HL-60/S4 treated with phorbol 12-myristate 13-acetate at 8.2 ng/mL for 4 days and 3 days (cell line): Measurements from ENCODE around the gene SLC9A9.

Experiments used
- in situ Hi-C: fragments of 300-500 bp; cut with MboI; formaldehyde crosslinking; loops from 2 replicates; pipeline ENCODE4 v1.15.0; 2022; ENCODE audit warnings: low sequenced_read_pairs

The SLC9A9 gene

DNA sequence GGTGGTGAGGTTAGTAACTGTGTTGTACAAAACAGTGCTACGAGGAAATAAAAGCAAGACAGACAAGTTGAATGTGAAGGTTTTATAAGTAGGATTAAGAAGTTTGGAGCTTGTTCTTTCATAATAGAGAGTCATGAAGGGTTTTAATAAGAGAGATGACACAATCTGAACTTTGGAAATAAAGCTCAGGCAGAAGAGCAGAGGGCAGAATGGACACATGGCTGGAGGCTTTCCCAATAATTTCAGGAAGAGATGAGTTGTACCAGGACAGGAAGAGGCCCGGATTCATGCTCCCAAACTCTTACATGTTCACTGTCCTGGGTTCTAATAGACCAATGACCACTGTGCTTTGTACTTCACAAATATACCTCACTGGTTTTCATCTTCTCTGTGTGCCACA is 194.8 kb downstream of the SLC9A9 start:
- in situ Hi-C loops = no loop called here

DNA sequence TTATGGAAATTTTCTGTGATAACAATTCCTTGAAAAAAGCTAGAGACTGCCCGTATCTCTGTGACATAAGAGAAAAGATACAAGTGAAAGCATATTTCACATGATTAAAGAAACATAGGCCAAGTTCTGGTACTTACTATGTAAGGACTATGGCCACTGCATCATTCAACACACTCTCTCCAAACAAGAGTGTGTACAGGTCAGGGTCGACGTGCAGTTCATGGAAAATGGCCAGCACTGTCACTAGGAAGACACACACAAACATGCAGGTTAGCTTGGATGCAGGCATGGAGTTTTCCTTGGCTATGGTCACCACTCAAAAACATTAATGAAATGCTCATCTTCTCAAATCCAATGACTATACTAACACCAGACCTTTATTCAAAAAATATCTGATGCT is 196.2 kb downstream of the SLC9A9 start:
- in situ Hi-C loops = no loop called here

DNA sequence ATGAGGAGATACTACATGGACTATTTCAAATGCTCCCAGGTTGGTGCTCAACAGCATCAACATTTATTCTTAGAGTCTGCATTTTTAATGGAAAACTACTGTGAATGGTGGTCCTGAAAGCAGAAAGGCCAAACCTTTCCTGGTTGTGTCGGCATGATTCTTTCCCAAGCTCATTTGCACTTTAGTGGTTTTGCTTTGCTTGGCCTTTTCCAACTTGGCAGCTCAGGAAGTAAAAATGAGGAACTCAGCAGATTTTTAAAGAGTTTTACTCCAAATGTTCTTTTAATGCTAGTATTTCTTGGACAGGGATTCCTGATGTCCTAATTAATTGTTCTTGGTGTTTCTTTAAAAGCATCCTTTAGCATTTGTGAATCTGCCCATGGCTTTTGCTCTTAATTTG is 197.4 kb downstream of the SLC9A9 start:
- in situ Hi-C loops = no loop called here

DNA sequence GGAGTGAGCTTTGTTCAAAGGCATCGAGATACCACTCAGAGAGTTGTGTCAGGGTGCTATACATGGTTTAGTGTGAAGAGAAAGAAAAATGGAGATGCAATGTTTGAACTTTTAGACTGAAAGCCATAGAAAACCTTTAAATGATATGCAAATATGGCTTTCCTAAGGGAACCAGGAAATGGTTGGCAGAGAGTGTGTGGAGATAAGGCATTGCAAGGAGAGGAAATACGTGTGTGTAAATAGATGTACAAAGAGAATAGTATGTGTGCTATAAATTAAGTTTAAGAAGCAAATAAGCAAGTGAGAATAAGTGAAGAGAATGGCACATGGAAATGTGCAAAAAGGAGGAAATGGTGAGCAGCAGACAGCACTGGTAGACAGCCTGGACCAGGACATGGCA is 198.1 kb downstream of the SLC9A9 start:
- in situ Hi-C loops = no loop called here

DNA sequence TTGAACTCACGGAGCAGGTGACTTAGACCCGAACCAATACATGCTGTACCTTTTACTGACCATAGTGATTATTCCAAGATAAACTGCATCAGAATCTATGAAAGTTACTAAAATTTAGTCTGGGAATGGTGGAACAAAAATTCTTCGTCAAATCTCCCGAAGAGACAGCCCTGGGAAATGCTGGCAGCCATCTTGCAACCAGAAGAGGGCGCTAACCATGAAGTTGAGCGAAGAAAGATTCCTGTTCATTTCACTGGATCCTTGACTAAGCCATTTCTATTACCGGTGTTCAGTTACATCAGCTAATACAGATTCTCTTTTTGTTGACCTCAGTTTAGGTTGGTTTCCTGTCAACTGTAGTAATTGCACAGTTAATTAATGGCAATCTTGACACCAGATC is 199.6 kb downstream of the SLC9A9 start:
- in situ Hi-C loops = no loop called here

DNA sequence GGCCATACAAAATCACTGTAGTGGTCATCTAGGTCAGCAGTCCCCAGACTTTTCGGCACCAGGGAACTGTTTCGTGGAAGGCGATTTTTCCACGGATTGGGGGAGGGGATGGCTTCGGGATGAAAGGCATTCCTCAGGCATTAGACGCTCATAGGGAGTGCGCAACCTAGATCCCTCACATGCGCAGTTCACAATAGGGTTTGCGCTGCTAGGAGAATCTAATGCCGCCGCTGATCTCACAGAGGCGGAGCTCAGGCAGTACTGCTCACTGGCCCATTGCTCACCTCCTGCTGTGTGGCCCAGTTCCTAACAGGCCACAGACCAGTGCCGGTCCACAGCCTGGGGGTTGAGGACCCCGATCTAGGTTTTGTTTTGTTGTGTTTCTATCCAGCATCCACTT is 200.1 kb downstream of the SLC9A9 start:
- in situ Hi-C loops = no loop called here

DNA sequence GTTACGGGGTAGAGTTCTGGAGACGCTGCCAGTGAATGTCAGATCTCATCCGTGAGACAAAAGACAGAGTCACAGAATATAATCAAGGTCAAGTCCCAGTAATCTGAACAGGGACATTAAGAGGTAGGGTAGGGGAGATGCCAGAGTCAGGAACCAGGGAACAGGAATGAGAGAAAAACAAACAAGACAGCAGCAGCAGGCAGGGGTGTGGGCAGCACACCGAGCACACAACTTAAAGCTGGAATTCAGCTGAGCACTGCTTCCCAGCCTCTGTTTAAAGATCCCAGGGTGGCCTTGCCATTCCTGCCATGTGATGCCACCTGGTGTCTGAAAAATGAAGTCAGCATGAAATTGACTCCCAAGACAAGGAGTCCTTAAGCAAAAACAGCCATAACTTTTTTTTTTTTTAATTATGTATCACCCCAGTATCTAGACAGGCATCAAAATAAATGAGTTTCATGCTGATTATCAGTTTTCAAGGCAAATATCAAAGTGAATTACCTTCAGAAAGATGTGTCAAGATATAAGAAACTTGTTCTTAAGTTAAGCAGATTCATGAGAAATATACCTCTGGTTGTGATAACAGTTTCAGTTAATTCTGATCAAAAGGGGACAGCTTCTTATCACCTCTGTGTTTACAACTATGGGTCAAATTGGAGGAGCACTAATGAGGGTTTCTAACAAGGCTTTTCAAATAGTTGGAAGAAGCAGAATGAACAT is 203.7 kb downstream of the SLC9A9 start:
- in situ Hi-C loops = no loop called here

DNA sequence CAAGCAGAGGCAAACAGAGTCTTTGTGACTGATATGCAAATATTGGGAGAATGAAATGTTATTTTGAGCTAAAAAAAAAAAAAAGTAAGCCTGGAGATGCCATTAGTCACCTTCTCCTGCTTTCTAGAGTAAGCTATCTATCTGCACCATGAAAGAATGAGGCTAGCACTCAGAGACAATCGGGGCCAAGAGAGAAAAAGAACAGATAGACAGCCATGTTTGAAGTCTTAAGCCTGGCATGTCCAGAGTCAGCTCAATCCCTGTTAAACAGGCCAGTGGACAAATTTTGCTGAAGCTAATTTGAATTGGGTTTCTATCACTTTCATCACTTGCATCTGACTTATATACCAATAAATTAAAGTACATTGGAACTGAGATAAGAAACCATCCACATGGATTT is 204.4 kb downstream of the SLC9A9 start:
- in situ Hi-C loops = no loop called here

DNA sequence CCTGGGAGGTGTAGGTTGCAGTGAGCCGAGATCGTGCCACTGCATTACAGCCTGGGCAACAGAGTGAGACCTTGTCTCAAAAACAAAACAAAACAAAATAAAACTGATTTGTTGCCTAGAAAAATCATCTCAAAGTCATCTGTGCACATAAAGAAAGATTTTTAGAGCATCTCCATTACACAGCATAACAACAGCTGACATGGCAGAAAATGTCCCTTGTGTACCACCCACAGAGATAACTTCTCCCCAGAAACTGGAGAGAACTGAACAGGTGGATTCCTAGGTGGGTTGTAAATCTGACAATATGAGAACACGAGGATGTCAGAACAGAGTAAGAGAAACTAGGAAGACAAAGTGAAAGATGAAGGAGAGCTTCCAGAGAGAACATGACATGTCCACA is 207.5 kb downstream of the SLC9A9 start:
- in situ Hi-C loops = no loop called here

DNA sequence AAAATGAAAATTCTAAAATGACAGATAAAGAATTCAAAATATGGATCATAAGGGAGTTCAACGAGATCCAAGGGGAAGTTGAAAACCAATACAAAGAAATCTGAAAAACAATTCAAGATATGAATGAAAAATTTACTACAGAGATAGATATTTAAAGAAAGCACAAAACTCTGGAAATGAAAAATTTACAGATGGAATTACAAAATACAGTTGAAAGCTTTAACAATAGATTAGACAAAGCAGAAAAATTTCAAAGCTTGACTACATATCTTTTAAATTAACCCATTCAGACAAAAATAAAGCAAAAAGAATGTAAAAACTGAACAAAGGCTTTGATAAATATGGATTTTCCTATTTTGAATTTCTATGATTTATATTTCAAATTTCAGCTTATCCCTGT is 211.1 kb downstream of the SLC9A9 start:
- in situ Hi-C loops = no loop called here

DNA sequence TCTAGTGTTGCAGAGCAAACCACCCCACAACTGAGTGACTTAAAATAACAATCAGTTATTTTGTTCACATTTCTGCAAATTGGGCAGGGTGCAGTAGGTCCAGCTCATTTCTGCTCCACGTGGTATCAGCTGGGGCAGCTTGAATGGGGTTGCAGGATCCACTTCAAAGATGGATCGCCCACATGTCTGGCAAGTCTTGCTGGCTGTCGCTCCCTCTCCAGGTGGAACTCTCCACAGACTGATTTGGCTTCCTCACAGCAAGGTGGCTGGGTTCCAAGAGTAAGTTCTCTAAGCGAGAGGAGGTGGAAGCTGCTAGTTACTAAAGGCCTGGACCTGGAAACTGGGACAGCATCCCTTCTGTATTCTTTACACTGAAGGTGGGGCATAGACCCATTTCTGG is 213.3 kb downstream of the SLC9A9 start:
- in situ Hi-C loops = no loop called here

DNA sequence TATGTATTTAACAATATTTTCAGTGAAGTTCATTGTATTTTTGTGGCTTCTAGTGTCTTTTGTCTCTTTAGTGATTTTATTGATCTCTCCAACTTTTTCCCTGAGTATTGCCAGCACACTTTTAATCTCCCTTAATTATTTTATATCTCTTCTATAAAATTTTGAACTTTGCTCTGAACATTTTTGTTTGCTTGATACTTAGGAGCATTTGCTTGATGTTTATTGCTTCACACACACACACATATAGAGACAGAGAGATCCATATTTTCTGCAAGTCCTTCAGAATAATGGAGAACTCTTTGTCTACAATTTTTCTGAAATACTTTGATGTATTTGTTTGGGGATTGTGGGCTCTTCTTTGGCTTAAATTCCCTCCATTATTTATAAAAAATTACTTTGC is 213.8 kb downstream of the SLC9A9 start:
- in situ Hi-C loops = no loop called here

DNA sequence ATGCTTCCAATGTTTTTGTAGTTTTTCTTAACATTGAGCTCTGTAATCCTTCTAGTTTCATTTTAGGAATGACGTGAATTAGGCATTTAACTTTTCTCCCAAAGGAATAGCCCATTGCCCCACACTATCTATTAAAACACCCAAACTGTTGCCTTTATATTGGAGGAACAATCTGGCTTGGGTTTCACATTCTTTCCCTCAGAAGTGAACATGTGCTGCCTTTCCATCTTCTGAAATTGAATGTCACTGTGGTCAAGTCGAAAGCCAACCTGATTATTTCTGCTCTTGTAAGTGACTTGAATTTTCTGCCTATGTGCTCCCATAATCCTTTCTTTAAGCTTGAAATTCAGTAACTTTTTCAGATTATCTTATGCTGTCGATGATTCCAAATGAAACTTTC is 214.5 kb downstream of the SLC9A9 start:
- in situ Hi-C loops = no loop called here

DNA sequence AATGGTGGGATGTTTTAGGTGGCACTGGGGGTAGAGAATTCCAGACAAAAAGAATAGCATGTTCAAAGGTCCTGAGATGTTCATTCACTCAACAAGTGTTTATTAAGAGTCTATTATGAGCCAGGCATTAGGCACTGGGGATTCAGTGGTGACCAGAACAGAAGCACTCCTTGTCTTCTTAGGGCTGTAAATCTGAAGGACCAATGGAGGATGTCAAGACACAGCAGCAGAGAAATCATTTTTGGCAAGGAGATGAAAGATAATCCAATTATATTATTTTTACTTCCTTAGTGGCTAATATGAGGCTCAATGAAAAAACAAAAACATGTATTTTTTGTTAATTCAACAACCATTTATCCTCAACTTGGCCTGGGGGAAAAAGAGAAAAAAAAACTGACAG is 218.5 kb downstream of the SLC9A9 start:
- in situ Hi-C loops = no loop called here

DNA sequence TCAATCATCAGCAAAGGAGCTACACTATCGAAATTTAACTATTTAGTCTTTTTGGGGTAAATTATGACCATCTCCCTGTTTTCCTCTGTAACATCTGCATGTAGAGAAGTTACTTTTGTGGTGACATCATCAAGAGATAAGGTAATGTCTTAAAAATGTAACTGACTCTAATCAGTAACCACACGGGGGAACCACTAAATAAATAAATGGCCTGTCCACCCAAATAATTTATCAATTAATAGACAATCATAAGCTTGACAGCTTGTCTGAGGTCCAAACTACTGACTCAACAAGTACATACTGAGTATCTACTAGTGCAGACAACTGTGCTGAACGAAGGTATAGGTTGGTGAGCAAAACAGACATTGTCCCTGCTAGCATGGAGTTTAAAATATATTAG is 219.3 kb downstream of the SLC9A9 start:
- in situ Hi-C loops = no loop called here

DNA sequence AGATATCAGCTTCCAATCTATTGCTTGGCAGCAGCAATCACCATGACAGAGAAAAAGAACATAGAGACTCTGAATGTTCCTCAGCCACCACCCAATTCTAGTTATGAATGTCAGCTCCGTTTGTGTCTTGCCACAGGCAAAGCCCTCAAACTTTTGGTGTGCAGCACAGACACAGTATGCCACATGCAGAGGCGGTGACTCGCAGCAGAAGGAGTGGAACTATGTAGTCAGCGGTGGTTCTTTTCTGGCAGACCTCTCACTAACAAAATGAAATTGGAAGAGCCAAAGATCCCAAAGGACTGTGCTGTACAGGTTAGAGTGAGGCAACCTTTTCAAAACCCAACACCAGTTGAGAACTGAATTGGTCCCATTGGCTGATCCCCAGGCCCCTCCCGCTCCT is 220.9 kb downstream of the SLC9A9 start:
- in situ Hi-C loops = no loop called here

DNA sequence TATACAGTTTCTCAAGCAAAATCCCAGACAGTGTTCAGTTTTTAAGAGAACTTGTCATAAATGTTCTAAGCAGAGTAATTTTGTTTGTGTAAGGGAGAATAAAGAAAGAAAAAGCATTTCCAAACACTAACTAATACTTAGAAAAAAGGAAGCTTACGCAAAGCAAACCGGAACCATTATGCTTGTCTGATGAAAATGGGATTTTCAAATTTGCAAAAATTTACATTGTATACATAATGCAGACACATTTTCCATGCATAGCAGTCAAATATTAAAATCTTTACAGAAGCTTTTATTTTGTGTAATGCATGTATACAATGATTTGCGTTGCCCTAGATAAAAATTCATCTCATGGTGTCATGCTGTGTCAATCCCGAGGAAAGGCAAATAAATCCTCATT is 229.0 kb downstream of the SLC9A9 start:
- in situ Hi-C loops = no loop called here

DNA sequence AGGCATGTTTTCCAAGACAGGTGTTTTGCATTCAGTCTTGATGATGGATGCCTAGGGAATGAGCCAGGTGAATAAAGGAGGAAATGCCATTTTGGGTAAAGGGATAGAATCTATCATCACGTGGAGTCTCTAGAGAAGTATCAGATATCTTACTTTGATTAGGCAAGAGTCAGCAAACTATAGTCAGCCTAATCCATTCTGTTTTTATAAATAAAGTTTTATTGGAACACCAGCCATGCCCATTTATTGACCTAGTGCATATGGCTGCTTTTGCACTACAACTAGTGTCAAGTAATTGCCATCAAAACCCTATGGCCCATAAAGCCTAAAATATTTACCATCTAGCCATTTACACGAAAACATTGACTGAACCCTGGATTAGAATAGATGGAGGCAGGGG is 231.2 kb downstream of the SLC9A9 start:
- in situ Hi-C loops = no loop called here

DNA sequence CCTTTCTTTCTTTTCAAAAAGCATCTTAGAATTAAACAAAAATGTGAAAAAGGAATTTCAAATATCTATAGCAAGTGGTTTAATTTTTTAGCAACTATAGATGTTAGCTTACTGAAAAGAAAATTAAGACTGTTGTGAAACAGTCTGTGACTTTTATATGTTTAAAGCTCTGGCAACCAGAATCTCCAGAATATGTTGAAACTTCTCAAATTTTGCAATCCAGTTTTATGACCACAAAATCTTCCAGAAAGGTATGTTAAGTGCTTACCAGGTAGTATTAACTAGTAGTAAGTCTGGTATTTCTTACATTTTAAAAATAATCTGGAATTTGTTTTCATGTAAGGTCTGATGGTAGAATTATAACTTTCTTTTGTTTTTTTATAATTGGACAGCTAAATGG is 235.0 kb downstream of the SLC9A9 start:
- in situ Hi-C loops = no loop called here

DNA sequence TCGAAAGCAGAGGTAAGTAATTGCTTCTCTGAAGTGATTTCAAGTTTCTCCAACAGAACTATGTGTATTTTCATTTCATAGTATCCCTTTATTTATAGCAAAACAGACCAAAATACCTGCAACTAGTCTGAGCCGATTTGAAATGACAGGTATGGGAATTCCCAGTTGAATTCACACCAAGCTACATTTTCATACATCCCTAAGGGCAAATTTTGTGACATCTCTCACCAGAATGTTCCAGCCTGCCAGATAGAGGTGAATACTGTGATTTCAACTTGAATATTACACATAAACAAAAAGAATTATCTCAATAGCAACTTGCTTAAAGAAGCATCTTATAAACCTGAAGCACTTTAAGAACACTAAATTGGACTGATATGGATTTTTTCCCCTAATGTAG is 235.7 kb downstream of the SLC9A9 start:
- in situ Hi-C loops = no loop called here

DNA sequence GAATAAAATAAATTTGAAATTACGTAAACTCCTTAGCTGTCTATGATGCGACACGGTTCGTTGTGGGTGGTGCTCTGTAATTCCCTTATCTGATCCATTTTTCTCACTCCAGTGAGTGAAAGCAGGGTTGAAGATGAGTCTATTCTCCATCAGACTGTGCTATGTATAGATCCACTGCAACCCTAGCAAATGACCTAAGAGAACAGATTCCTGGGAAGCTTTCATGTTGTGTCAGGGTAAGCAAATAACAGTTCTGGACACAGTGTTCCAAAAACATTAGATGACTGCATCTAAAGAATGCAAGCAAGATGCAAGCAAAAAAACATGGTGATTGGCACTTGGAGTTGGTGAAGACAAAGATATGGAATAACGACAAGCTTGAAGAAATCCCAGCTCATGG is 239.3 kb downstream of the SLC9A9 start:
- in situ Hi-C loops = no loop called here

DNA sequence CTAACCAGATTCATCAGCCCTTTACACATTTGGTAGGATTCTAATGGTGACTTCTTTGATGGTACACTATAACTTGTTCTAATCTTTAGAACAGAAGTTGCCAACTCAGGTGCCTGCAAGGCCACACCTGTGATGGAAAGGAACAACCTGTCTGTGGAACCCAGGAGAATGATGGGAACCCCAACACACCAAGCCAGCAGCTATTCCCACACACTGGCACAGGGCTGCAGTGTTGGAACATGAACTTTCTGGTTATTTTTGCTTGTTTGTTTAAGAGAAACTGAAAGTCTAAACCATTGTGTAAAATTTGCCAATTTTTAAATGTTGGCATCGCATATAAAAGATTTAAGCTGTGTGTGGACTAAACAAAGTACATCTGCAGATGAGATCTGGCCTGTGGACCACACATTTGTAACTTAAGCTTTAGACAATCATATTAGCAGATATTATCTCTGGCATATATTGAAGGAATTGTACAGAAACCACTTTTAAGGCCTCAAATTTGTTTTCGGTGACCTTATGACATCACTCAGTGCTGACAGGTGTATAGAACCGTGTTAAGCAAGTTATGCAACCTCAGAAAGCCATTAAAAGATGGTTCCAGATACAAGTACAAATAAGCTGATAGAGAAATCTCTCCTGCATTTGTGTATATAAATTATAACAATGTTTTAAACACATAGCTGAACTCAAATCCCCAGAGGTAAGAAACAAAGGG is 242.9 kb downstream of the SLC9A9 start:
- in situ Hi-C loops = no loop called here
